Stimulated activated memory B cell treated with anti-CD40 and anti-IgM and Interleukin-4, amounts not matched to agents 10 μg/mL and 1 μg/mL and 100 μg/mL, for 72 hours (primary cell): Measurements from ENCODE around the gene RFFL.
"Not testable (repeated sequence)": the region's sequence is repeated elsewhere in the genome, so short reads cannot be mapped to it uniquely, and the experiment has no call there.

Experiments
- ATAC-seq: fragments of 150-1000 bp; cut with Tn5 transposase; 2 replicates; pipeline ENCODE4 v1.10.0; 2021
- H3K27ac Mint-ChIP-seq: one replicate; pipeline ENCODE4 v1.8.0; 2022; ENCODE audit warnings: mild to moderate bottlenecking, mixed read lengths
- H3K27me3 Mint-ChIP-seq: one replicate; pipeline ENCODE4 v1.8.0; 2022; ENCODE audit warnings: mixed read lengths
- H3K36me3 Mint-ChIP-seq: one replicate; pipeline ENCODE4 v1.8.0; 2022; ENCODE audit warnings: mixed read lengths
- H3K4me1 Mint-ChIP-seq: one replicate; pipeline ENCODE4 v1.8.0; 2022; ENCODE audit warnings: mixed read lengths
- H3K4me3 Mint-ChIP-seq: one replicate; pipeline ENCODE4 v1.8.0; 2022; ENCODE audit warnings: mild to moderate bottlenecking, moderate library complexity, mixed read lengths
- H3K9me3 Mint-ChIP-seq: one replicate; pipeline ENCODE4 v1.8.0; 2022; ENCODE audit warnings: mixed read lengths

The RFFL gene

GRCh38 chr17:35045458-35045979 is 18.0 kb downstream of the RFFL start:
- not testable (repeated sequence) for H3K9me3 Mint-ChIP-seq, H3K27me3 Mint-ChIP-seq, ATAC-seq
- H3K4me1 Mint-ChIP-seq = peaks cover 51% of the 10 kb centered on the region
- peak overlapping the region; percentile 69 for H3K4me3 Mint-ChIP-seq
- peak overlapping the region; percentile 84 for H3K27ac Mint-ChIP-seq
- peaks cover 15% of the 10 kb centered on the region for H3K36me3 Mint-ChIP-seq

GRCh38 chr17:35044181-35044580 is 19.3 kb downstream of the RFFL start:
- Mint-ChIP-seq H3K9me3 (peaks cover 3% of the 10 kb centered on the region), H3K4me3 (no peak overlapping the region), H3K27ac (peak overlapping the region; percentile 74)

GRCh38 chr17:35041390-35041789 is 22.1 kb downstream of the RFFL start:
- Mint-ChIP-seq H3K27ac (peak overlapping the region; percentile 75), H3K36me3 (peaks cover 13% of the 10 kb centered on the region), H3K4me3 (no peak overlapping the region), H3K9me3 (peaks cover 3% of the 10 kb centered on the region), H3K4me1 (peaks cover 30% of the 10 kb centered on the region), H3K27me3 (no peaks in the 10 kb centered on the region)
- peak; percentile 48 for ATAC-seq

More at GRCh38 chr17:35044181-35044580, 19.3 kb downstream of the RFFL start:
- H3K4me1 Mint-ChIP-seq = peaks cover 48% of the 10 kb centered on the region
- peaks cover 20% of the 10 kb centered on the region for H3K36me3 Mint-ChIP-seq
- no peak for ATAC-seq
- H3K27me3 Mint-ChIP-seq = no peaks in the 10 kb centered on the region

GRCh38 chr17:35038453-35038852 is 25.1 kb downstream of the RFFL start:
- Mint-ChIP-seq H3K36me3 (peaks cover 13% of the 10 kb centered on the region), H3K9me3 (peaks cover 3% of the 10 kb centered on the region), H3K27me3 (no peaks in the 10 kb centered on the region), H3K4me1 (peaks cover 11% of the 10 kb centered on the region), H3K27ac (no peak overlapping the region), H3K4me3 (no peak overlapping the region)
- no peak for ATAC-seq

- H3K4me3 Mint-ChIP-seq = no peak overlapping the region
Observed at GRCh38 chr17:35030780-35031179, 32.7 kb downstream of the RFFL start.

GRCh38 chr17:35028531-35029262 is 34.8 kb downstream of the RFFL start:
- peaks cover 6% of the 10 kb centered on the region for H3K36me3 Mint-ChIP-seq
- H3K4me3 Mint-ChIP-seq = no peak overlapping the region
- no peaks in the 10 kb centered on the region for H3K9me3 Mint-ChIP-seq
- ATAC-seq = peak; percentile 55
- peak overlapping the region; percentile 24 for H3K27ac Mint-ChIP-seq
- no peaks in the 10 kb centered on the region for H3K27me3 Mint-ChIP-seq
- peaks cover 29% of the 10 kb centered on the region for H3K4me1 Mint-ChIP-seq

More at GRCh38 chr17:35030780-35031179, 32.7 kb downstream of the RFFL start:
- Mint-ChIP-seq H3K9me3 (no peaks in the 10 kb centered on the region), H3K27ac (no peak overlapping the region), H3K27me3 (no peaks in the 10 kb centered on the region), H3K36me3 (no peaks in the 10 kb centered on the region), H3K4me1 (peaks cover 29% of the 10 kb centered on the region)
- ATAC-seq = no peak

- not testable (repeated sequence) for H3K4me3 Mint-ChIP-seq, ATAC-seq, H3K9me3 Mint-ChIP-seq, H3K36me3 Mint-ChIP-seq, H3K27ac Mint-ChIP-seq, H3K27me3 Mint-ChIP-seq
- H3K4me1 Mint-ChIP-seq = peaks cover 27% of the 10 kb centered on the region
Observed at GRCh38 chr17:35028097-35028496, 35.4 kb downstream of the RFFL start.

GRCh38 chr17:35025541-35025940 is 38.0 kb downstream of the RFFL start:
- no peaks in the 10 kb centered on the region for H3K9me3 Mint-ChIP-seq
- no peak overlapping the region for H3K4me3 Mint-ChIP-seq
- peaks cover 11% of the 10 kb centered on the region for H3K36me3 Mint-ChIP-seq
- no peak overlapping the region for H3K27ac Mint-ChIP-seq
- H3K4me1 Mint-ChIP-seq = peaks cover 19% of the 10 kb centered on the region
- H3K27me3 Mint-ChIP-seq = no peaks in the 10 kb centered on the region
- no peak for ATAC-seq

GRCh38 chr17:35023538-35023937 is 40.0 kb downstream of the RFFL start:
- ATAC-seq = no peak
- H3K9me3 Mint-ChIP-seq = no peaks in the 10 kb centered on the region
- H3K27ac Mint-ChIP-seq = peak overlapping the region; percentile 89
- H3K4me1 Mint-ChIP-seq = peaks cover 14% of the 10 kb centered on the region
- H3K27me3 Mint-ChIP-seq = no peaks in the 10 kb centered on the region
- peaks cover 16% of the 10 kb centered on the region for H3K36me3 Mint-ChIP-seq
- H3K4me3 Mint-ChIP-seq = no peak overlapping the region

- peaks cover 10% of the 10 kb centered on the region for H3K4me1 Mint-ChIP-seq
- peaks cover 22% of the 10 kb centered on the region for H3K36me3 Mint-ChIP-seq
- no peak overlapping the region for H3K4me3 Mint-ChIP-seq
- peak overlapping the region; percentile 89 for H3K27ac Mint-ChIP-seq
- ATAC-seq = peak; percentile 93
- H3K27me3 Mint-ChIP-seq = no peaks in the 10 kb centered on the region
- H3K9me3 Mint-ChIP-seq = no peaks in the 10 kb centered on the region
Observed at GRCh38 chr17:35022536-35023063, 40.9 kb downstream of the RFFL start.

GRCh38 chr17:35021520-35022380 is 41.8 kb downstream of the RFFL start:
- peaks cover 31% of the 10 kb centered on the region for H3K36me3 Mint-ChIP-seq
- H3K4me1 Mint-ChIP-seq = peaks cover 10% of the 10 kb centered on the region
- H3K9me3 Mint-ChIP-seq = no peaks in the 10 kb centered on the region
- ATAC-seq = no peak
- H3K27me3 Mint-ChIP-seq = no peaks in the 10 kb centered on the region
- peak overlapping the region; percentile 89 for H3K27ac Mint-ChIP-seq
- no peak overlapping the region for H3K4me3 Mint-ChIP-seq

GRCh38 chr17:35019386-35020179 is 43.9 kb downstream of the RFFL start:
- Mint-ChIP-seq H3K4me1 (peaks cover 10% of the 10 kb centered on the region), H3K36me3 (peaks cover 43% of the 10 kb centered on the region), H3K9me3 (no peaks in the 10 kb centered on the region), H3K27me3 (no peaks in the 10 kb centered on the region), H3K4me3 (no peak overlapping the region), H3K27ac (peak overlapping the region; percentile 27)
- ATAC-seq = no peak

GRCh38 chr17:35018814-35019213 is 44.7 kb downstream of the RFFL start:
- Mint-ChIP-seq H3K36me3 (peaks cover 51% of the 10 kb centered on the region), H3K4me1 (peaks cover 10% of the 10 kb centered on the region), H3K4me3 (no peak overlapping the region), H3K27me3 (no peaks in the 10 kb centered on the region), H3K9me3 (no peaks in the 10 kb centered on the region), H3K27ac (no peak overlapping the region)
- ATAC-seq = no peak

- Mint-ChIP-seq H3K9me3 (no peaks in the 10 kb centered on the region), H3K4me3 (no peak overlapping the region), H3K4me1 (no peaks in the 10 kb centered on the region), H3K36me3 (peaks cover 51% of the 10 kb centered on the region), H3K27ac (peak overlapping the region; percentile 31), H3K27me3 (no peaks in the 10 kb centered on the region)
- no peak for ATAC-seq
Observed at GRCh38 chr17:35017021-35017420, 46.5 kb downstream of the RFFL start.

- no peaks in the 10 kb centered on the region for H3K27me3 Mint-ChIP-seq
- H3K27ac Mint-ChIP-seq = no peak overlapping the region
- H3K4me1 Mint-ChIP-seq = no peaks in the 10 kb centered on the region
- no peak overlapping the region for H3K4me3 Mint-ChIP-seq
- ATAC-seq = no peak
- H3K9me3 Mint-ChIP-seq = no peaks in the 10 kb centered on the region
- H3K36me3 Mint-ChIP-seq = peaks cover 51% of the 10 kb centered on the region
Observed at GRCh38 chr17:35016369-35016768, 47.1 kb downstream of the RFFL start.
